CD4-positive, alpha-beta T cell treated with Interferon alpha-2 for 1 hour (primary cell): ENCODE results near the gene ARHGAP6.

Source experiments
- DNase-seq, 2 donors: peaks; one replicate each; pipeline ENCODE4 v3.0.0-alpha.2; 2020 to 2022

Gene ARHGAP6

GRCh38 chrX:11346121-11346682 is 319.5 kb downstream of the ARHGAP6 start:
- no peak for DNase-seq

- no peak for DNase-seq
Measured at GRCh38 chrX:11342673-11343072, 323.0 kb downstream of the ARHGAP6 start.

- DNase-seq, result peak; percentile 8 to 44
Measured at GRCh38 chrX:11341274-11342201, 324.2 kb downstream of the ARHGAP6 start.

GRCh38 chrX:11337292-11338009 is 328.3 kb downstream of the ARHGAP6 start:
- no peak for DNase-seq

- no peak for DNase-seq
Measured at GRCh38 chrX:11336201-11336600, 329.5 kb downstream of the ARHGAP6 start.

GRCh38 chrX:11334165-11334564 is 331.6 kb downstream of the ARHGAP6 start:
- DNase-seq, result no peak

GRCh38 chrX:11331788-11332187 is 333.9 kb downstream of the ARHGAP6 start:
- DNase-seq, result no peak

GRCh38 chrX:11329021-11329420 is 336.7 kb downstream of the ARHGAP6 start:
- no peak for DNase-seq

GRCh38 chrX:11328134-11328533 is 337.6 kb downstream of the ARHGAP6 start:
- DNase-seq, result no peak

GRCh38 chrX:11321986-11322385 is 343.7 kb downstream of the ARHGAP6 start:
- DNase-seq, result no peak

- DNase-seq, result no peak
Measured at GRCh38 chrX:11319806-11320520, 345.8 kb downstream of the ARHGAP6 start.

- DNase-seq, result no peak
Measured at GRCh38 chrX:11311706-11312105, 354.0 kb downstream of the ARHGAP6 start.

- DNase-seq, result no peak
Measured at GRCh38 chrX:11309220-11309619, 356.5 kb downstream of the ARHGAP6 start.

- no peak for DNase-seq
Measured at GRCh38 chrX:11305641-11306040, 360.1 kb downstream of the ARHGAP6 start.

- no peak for DNase-seq
Measured at GRCh38 chrX:11304829-11305228, 360.9 kb downstream of the ARHGAP6 start.

- DNase-seq, result no peak
Measured at GRCh38 chrX:11298600-11298999, 367.1 kb downstream of the ARHGAP6 start.

- no peak for DNase-seq
Measured at GRCh38 chrX:11296051-11296450, 369.7 kb downstream of the ARHGAP6 start.

GRCh38 chrX:11293113-11293512 is 372.6 kb downstream of the ARHGAP6 start, which contains the start of gene AMELX:
AMELX (plus strand) TSS chrX:11293413; CDS start chrX:11294789, 1,376 bp downstream.
- no peak for DNase-seq

- no peak for DNase-seq
Measured at GRCh38 chrX:11290416-11291102, 375.2 kb downstream of the ARHGAP6 start.

- DNase-seq, result no peak
Measured at GRCh38 chrX:11287505-11287904, 378.2 kb downstream of the ARHGAP6 start.

GRCh38 chrX:11285651-11286050 is 380.1 kb downstream of the ARHGAP6 start:
- no peak for DNase-seq

- DNase-seq, result no peak
Measured at GRCh38 chrX:11282043-11282442, 383.7 kb downstream of the ARHGAP6 start.
